ENCODE data around the gene TRPM2. TPM values are rescaled to one million over a fixed set of nuclear protein-coding genes. Genes with fewer than 3 reads are reported as not detected.

The TRPM2 gene
- total and polyA plus RNA-seq, 10 of the 15 experiments (the other 5 are each of a cell fraction or from before 2014, with no cell fraction given), result 0.03 to 9.1 (median 2.6) TPM

DNA sequence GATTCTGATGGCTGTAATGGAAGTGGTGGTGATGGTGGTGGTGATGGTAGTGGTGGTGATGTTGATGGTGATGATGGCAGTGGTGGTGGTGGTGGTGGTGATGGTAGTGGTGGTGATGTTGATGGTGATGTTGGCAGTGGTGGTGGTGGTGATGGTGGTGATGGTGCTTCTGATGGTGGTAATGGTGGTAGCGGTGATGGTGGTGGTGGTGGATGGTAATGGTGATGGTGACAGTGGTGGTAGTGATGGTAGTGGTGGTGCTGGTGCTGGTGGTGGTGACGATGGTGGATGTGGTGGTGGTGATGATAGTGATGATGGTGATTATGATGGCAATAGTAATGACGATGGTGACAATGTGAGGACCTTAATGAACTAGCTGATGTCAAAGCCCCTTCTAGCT lies 66.3 kb downstream of the TRPM2 start (continued):
- TF ChIP-seq, protein P1, sequence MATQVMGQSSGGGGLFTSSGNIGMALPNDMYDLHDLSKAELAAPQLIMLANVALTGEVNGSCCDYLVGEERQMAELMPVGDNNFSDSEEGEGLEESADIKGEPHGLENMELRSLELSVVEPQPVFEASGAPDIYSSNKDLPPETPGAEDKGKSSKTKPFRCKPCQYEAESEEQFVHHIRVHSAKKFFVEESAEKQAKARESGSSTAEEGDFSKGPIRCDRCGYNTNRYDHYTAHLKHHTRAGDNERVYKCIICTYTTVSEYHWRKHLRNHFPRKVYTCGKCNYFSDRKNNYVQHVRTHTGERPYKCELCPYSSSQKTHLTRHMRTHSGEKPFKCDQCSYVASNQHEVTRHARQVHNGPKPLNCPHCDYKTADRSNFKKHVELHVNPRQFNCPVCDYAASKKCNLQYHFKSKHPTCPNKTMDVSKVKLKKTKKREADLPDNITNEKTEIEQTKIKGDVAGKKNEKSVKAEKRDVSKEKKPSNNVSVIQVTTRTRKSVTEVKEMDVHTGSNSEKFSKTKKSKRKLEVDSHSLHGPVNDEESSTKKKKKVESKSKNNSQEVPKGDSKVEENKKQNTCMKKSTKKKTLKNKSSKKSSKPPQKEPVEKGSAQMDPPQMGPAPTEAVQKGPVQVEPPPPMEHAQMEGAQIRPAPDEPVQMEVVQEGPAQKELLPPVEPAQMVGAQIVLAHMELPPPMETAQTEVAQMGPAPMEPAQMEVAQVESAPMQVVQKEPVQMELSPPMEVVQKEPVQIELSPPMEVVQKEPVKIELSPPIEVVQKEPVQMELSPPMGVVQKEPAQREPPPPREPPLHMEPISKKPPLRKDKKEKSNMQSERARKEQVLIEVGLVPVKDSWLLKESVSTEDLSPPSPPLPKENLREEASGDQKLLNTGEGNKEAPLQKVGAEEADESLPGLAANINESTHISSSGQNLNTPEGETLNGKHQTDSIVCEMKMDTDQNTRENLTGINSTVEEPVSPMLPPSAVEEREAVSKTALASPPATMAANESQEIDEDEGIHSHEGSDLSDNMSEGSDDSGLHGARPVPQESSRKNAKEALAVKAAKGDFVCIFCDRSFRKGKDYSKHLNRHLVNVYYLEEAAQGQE (IDR thresholded peaks at IDR 0.05; ENCODE audit: low read depth, low read length), result no peak
- no peak for TF ChIP-seq HDAC2 (IDR thresholded peaks at IDR 0.05)
- TF ChIP-seq, protein P2, sequence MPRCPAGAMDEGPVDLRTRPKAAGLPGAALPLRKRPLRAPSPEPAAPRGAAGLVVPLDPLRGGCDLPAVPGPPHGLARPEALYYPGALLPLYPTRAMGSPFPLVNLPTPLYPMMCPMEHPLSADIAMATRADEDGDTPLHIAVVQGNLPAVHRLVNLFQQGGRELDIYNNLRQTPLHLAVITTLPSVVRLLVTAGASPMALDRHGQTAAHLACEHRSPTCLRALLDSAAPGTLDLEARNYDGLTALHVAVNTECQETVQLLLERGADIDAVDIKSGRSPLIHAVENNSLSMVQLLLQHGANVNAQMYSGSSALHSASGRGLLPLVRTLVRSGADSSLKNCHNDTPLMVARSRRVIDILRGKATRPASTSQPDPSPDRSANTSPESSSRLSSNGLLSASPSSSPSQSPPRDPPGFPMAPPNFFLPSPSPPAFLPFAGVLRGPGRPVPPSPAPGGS (IDR thresholded peaks at IDR 0.05; ENCODE audit: borderline replicate concordance, insufficient read depth, low read depth, low read length, poor library complexity, severe bottlenecking), result no peak
- no peak for TF ChIP-seq MXI1 (IDR thresholded peaks at IDR 0.05; ENCODE audit: low read depth, low read length)
- TF ChIP-seq, protein P3, sequence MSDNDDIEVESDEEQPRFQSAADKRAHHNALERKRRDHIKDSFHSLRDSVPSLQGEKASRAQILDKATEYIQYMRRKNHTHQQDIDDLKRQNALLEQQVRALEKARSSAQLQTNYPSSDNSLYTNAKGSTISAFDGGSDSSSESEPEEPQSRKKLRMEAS (IDR thresholded peaks at IDR 0.05; ENCODE audit: low read depth, low read length), result no peak
- no peak for TF ChIP-seq FOXK2 (IDR thresholded peaks at IDR 0.05)
- TF ChIP-seq ETV6 (conservative IDR thresholded peaks at IDR 0.05 in 1 of 2, IDR thresholded peaks at IDR 0.05 in 1 of 2; ENCODE audit: borderline replicate concordance in 1 of 2, low read depth in 1 of 2), result no peak
- TF ChIP-seq RCOR1 (conservative IDR thresholded peaks at IDR 0.05; ENCODE audit: low read depth, low read length), result no peak
- TF ChIP-seq NR2C1 (IDR thresholded peaks at IDR 0.05), result no peak
- no peak for TF ChIP-seq RB1 (IDR thresholded peaks at IDR 0.05; ENCODE audit: borderline replicate concordance)
